HCT116 (cell line): ENCODE results near the gene ZNF618. TPM values are rescaled to one million over a fixed set of nuclear protein-coding genes. Genes with fewer than 3 reads are reported as not detected.

ENCODE experiments used
- ATAC-seq: fragments of 200-7000 bp; cut with Tn5 transposase; 2 replicates; pipeline ENCODE4 v1.9.1; 2020; ENCODE audit warnings: mild to moderate bottlenecking, moderate library complexity
- BruUV-seq: library from RNA; stranded (reverse); fragments of 400-500 nt; replicated peaks from 2 replicates; lab custom pipeline; 2021; lab: Mats Ljungman, UMichigan
- CTCF ChIA-PET: fragments of 300-600 bp; sonication (Branson Sonifier 250); formaldehyde crosslinking; loops from one replicate; lab custom pipeline; 2021; ENCODE audit warnings: antibody characterized with exemption; lab: Charles Lee
- POLR2A ChIA-PET: fragments of 300-600, 350-600 bp; sonication (Branson Sonifier 250); formaldehyde crosslinking; loops from one replicate; lab custom pipeline; 2021; ENCODE audit warnings: antibody characterized with exemption; lab: Charles Lee
- RAD21 ChIA-PET, 2 experiments: fragments of 300-600 bp; sonication (Branson Sonifier 250); formaldehyde crosslinking; loops; one replicate each; lab custom pipeline; 2023; ENCODE audit warnings: low total read pairs in 2 of 2; ENCODE audit not compliant: uncharacterized antibody in 2 of 2, unreplicated experiment in 2 of 2, low non-redundant PET in 1 of 2; lab: Charles Lee
- DNase-seq: peaks from one replicate; pipeline ENCODE4 v3.0.0-alpha.2; 2010; ENCODE audit warnings: low read depth, low spot score
- H2AFZ ChIP-seq: fragments of 200-600 bp; shearing (Covaris generic), sonication (generic); 2 replicates; pipeline ENCODE4 v1.6.1; 2017; ENCODE audit warnings: low read depth, mixed run types, mixed read lengths, antibody characterized with exemption, low read length; ENCODE audit not compliant: poor library complexity, severe bottlenecking
- H3K27ac ChIP-seq: 2 replicates; pipeline ENCODE4 v1.5.1; 2012; ENCODE audit warnings: low read depth, low read length
- H3K27me3 ChIP-seq: fragments of 200-600 bp; sonication (generic); 2 replicates; pipeline ENCODE4 v1.6.1; 2016; ENCODE audit warnings: mixed run types, low read length, mixed read lengths; ENCODE audit not compliant: insufficient read depth
- H3K36me3 ChIP-seq, 2 experiments: fragments of 200-500 bp in 1 of 2; fragments of 200-600 bp in 1 of 2; sonication (Bioruptor generic) in 1 of 2; sonication (generic) in 1 of 2; 2 replicates each; pipeline versions ENCODE4 v1.5.1 to v1.6.1; 2014 to 2016; ENCODE audit warnings: low read length in 2 of 2, inconsistent platforms in 1 of 2, mixed read lengths in 1 of 2, mixed run types in 1 of 2; ENCODE audit not compliant: insufficient read depth in 2 of 2, control insufficient read depth in 1 of 2
- H3K4me1 ChIP-seq, 2 experiments: fragments of 200-600 bp in 1 of 2; sonication (generic) in 1 of 2; 2 replicates each; pipeline versions ENCODE4 v1.5.1 to v1.6.1; 2012 to 2017; ENCODE audit warnings: low read length in 2 of 2, inconsistent platforms in 1 of 2, mild to moderate bottlenecking in 1 of 2, mixed read lengths in 1 of 2, mixed run types in 1 of 2, moderate library complexity in 1 of 2; ENCODE audit not compliant: insufficient read depth in 2 of 2, control insufficient read depth in 1 of 2
- H3K4me2 ChIP-seq: fragments of 200-600 bp; sonication (generic); 2 replicates; pipeline ENCODE4 v1.6.1; 2017; ENCODE audit warnings: mixed run types, low read length, mixed read lengths
- H3K4me3 ChIP-seq, 2 experiments: fragments of 200-600 bp in 1 of 2; sonication (generic) in 1 of 2; replicated peaks in 1 of 2; 2 replicates each; pipeline ENCODE4 v1.5.1; 2011 to 2016; ENCODE audit warnings: low read length in 2 of 2, control low read depth in 1 of 2, low read depth in 1 of 2, mild to moderate bottlenecking in 1 of 2, mixed read lengths in 1 of 2, mixed run types in 1 of 2
- H3K79me2 ChIP-seq: fragments of 200-600 bp; sonication (generic); 2 replicates; pipeline ENCODE4 v1.6.1; 2017; ENCODE audit warnings: mild to moderate bottlenecking, mixed run types, low read length, moderate library complexity, mixed read lengths; ENCODE audit not compliant: insufficient read depth
- H3K9ac ChIP-seq: fragments of 200-600 bp; sonication (generic); 2 replicates; pipeline ENCODE4 v1.6.1; 2016; ENCODE audit warnings: low read length, mixed read lengths
- H3K9me2 ChIP-seq: fragments of 200-600 bp; sonication (generic), shearing (Covaris generic); 2 replicates; pipeline ENCODE4 v1.6.1; 2017; ENCODE audit warnings: mixed run types, mild to moderate bottlenecking, moderate library complexity; ENCODE audit not compliant: insufficient read depth
- H3K9me3 ChIP-seq, 2 experiments: fragments of 200-500 bp in 1 of 2; fragments of 200-600 bp in 1 of 2; sonication (Bioruptor generic) in 1 of 2; sonication (generic) in 1 of 2; 2 replicates each; pipeline ENCODE4 v1.6.1; 2014 to 2017; ENCODE audit warnings: low read length in 2 of 2, mixed read lengths in 2 of 2, inconsistent platforms in 1 of 2, low read depth in 1 of 2, mild to moderate bottlenecking in 1 of 2, mixed run types in 1 of 2, moderate library complexity in 1 of 2; ENCODE audit not compliant: control insufficient read depth in 1 of 2, insufficient read depth in 1 of 2
- H4K20me1 ChIP-seq: fragments of 200-600 bp; sonication (generic), shearing (Covaris generic); 2 replicates; pipeline ENCODE4 v1.6.1; 2017; ENCODE audit warnings: mixed run types, mild to moderate bottlenecking, moderate library complexity; ENCODE audit not compliant: insufficient read depth
- ATF3 ChIP-seq: IDR thresholded peaks from 2 replicates; pipeline ENCODE4 v1.6.1; 2012
- CBX3 ChIP-seq: IDR thresholded peaks from 2 replicates; pipeline ENCODE4 v1.6.1; 2012; ENCODE audit warnings: low read depth
- CEBPB ChIP-seq: IDR thresholded peaks from 2 replicates; pipeline ENCODE4 v1.6.1; 2012; ENCODE audit warnings: low read depth
- EGR1 ChIP-seq: IDR thresholded peaks from 2 replicates; pipeline ENCODE4 v1.6.1; 2012; ENCODE audit warnings: low read depth
- ELF1 ChIP-seq: IDR thresholded peaks from 2 replicates; pipeline ENCODE4 v1.6.1; 2012; ENCODE audit warnings: low read depth, borderline replicate concordance
- EZH2 ChIP-seq: fragments of 200-600 bp; sonication (generic); IDR thresholded peaks from 2 replicates; pipeline ENCODE4 v1.6.1; 2017; ENCODE audit warnings: antibody characterized with exemption, mixed run types
- EZH2phosphoT487 ChIP-seq: fragments of 200-600 bp; IDR thresholded peaks from 2 replicates; pipeline ENCODE4 v1.6.1; 2018; ENCODE audit warnings: antibody characterized with exemption, borderline replicate concordance
- FOSL1 ChIP-seq: IDR thresholded peaks from 2 replicates; pipeline ENCODE4 v1.6.1; 2012; ENCODE audit warnings: low read depth
- JUND ChIP-seq: IDR thresholded peaks from 2 replicates; pipeline ENCODE4 v1.6.1; 2012
- MAX ChIP-seq: IDR thresholded peaks from 2 replicates; pipeline ENCODE4 v1.6.1; 2012
- POLR2A ChIP-seq: IDR thresholded peaks from 2 replicates; pipeline ENCODE4 v1.7.0; 2011; ENCODE audit warnings: borderline replicate concordance; ENCODE audit not compliant: insufficient read depth, insufficient read length; ENCODE audit errors: extremely low read depth
- RAD21 ChIP-seq: IDR thresholded peaks from 2 replicates; pipeline ENCODE4 v1.6.1; 2012; ENCODE audit warnings: low read depth, mild to moderate bottlenecking
- REST ChIP-seq: IDR thresholded peaks from 2 replicates; pipeline ENCODE4 v1.6.1; 2012; ENCODE audit warnings: low read depth
- SIN3A ChIP-seq: IDR thresholded peaks from 2 replicates; pipeline ENCODE4 v1.6.1; 2012; ENCODE audit warnings: low read depth
- SP1 ChIP-seq: IDR thresholded peaks from 2 replicates; pipeline ENCODE4 v1.6.1; 2012; ENCODE audit warnings: low read depth
- SRF ChIP-seq: IDR thresholded peaks from 2 replicates; pipeline ENCODE4 v1.6.1; 2012; ENCODE audit warnings: low read depth
- TCF7L2 ChIP-seq: IDR thresholded peaks from 2 replicates; pipeline ENCODE4 v1.7.0; 2011; ENCODE audit warnings: borderline replicate concordance, inconsistent platforms; ENCODE audit not compliant: insufficient read depth, insufficient read length; ENCODE audit errors: extremely low read depth
- YY1 ChIP-seq: IDR thresholded peaks from 2 replicates; pipeline ENCODE4 v1.6.1; 2011; ENCODE audit warnings: low read length, low read depth, moderate library complexity, mild to moderate bottlenecking; ENCODE audit not compliant: insufficient replicate concordance; ENCODE audit errors: extremely low read depth
- ZFX ChIP-seq: fragments of 450-650 bp; IDR thresholded peaks from 2 replicates; pipeline ENCODE4 v1.6.1; 2017
- ZNF274 ChIP-seq: fragments of 200-500 bp; sonication (Bioruptor generic); IDR thresholded peaks from 2 replicates; pipeline ENCODE4 v1.6.1; 2014; ENCODE audit warnings: mild to moderate bottlenecking, low read depth, low read length, inconsistent platforms
- intact Hi-C: fragments of 100-400 bp; cut with micrococcal nuclease; formaldehyde crosslinking; loops from 2 replicates; pipeline ENCODE4 v1.10.0; 2022
- total RNA-seq: library from RNA; stranded (reverse); gene quantifications from one replicate; pipeline ENCODE4 v1.2.1, GENCODE V29; 2021; ENCODE audit not compliant: unreplicated experiment

ZNF618 gene
- total RNA-seq, 1 experiment from 2014 or later: 13.5 TPM

GRCh38 chr9:113911850-113912557, 35.9 kb downstream of the ZNF618 start:
- CTCF ChIA-PET: no interaction called here

More at GRCh38 chr9:113911850-113912557, 35.9 kb downstream of the ZNF618 start:
- DNase-seq (no peak), ATAC-seq (peak; percentile 53; the same call in 1 of the 2 replicates)
- no peaks in the 10 kb centered on the region for H3K27me3 ChIP-seq
- H3K9ac ChIP-seq: no peak overlapping the region
- BruUV-seq: no TSS peak
- ChIA-PET POLR2A (no interaction called here), RAD21 (no interaction called here)
- H3K4me1 ChIP-seq: peaks cover 0 to 3% of the 10 kb centered on the region in 2 experiments; a peak in 1 of 4 replicates
- no peaks in the 10 kb centered on the region for H3K36me3 ChIP-seq
- H3K4me3 ChIP-seq: no peak overlapping the region
- no peaks in the 10 kb centered on the region for H4K20me1 ChIP-seq
- H3K79me2 ChIP-seq: no peaks in the 10 kb centered on the region
- no peaks in the 10 kb centered on the region for H3K9me2 ChIP-seq
- H3K27ac ChIP-seq: no peak overlapping the region
- intact Hi-C loops: no loop called here
- no peak overlapping the region for H3K4me2 ChIP-seq
- no peak for TF ChIP-seq SP1
- no peak for TF ChIP-seq EZH2
- no peak for TF ChIP-seq JUND
- TF ChIP-seq CEBPB: no peak
- no peak for TF ChIP-seq ZNF274
- no peak for TF ChIP-seq POLR2A
- TF ChIP-seq EZH2phosphoT487: no peak
- TF ChIP-seq ATF3: no peak
- no peak for TF ChIP-seq REST
- no peak for TF ChIP-seq TCF7L2
- TF ChIP-seq EGR1: no peak
- TF ChIP-seq YY1: no peak
- TF ChIP-seq MAX: no peak
- TF ChIP-seq CBX3: no peak
- TF ChIP-seq ELF1: no peak
- TF ChIP-seq FOSL1: no peak
- TF ChIP-seq RAD21: no peak
- TF ChIP-seq SRF: no peak
- TF ChIP-seq SIN3A: no peak
- no peak for TF ChIP-seq ZFX
- TF ChIP-seq, all 23 proteins: peak for 0
- Histone ChIP-seq H3K9me3 (no peaks in the 10 kb centered on the region), H2AFZ (no peak overlapping the region)
